HG03457 (cell line): ENCODE data around the gene DNM3.
A peak's percentile ranks its signal among the peaks of the same experiment; 100 is the strongest.

Experiments
- ATAC-seq: cut with Tn5 transposase; IDR thresholded peaks from one replicate; pipeline ENCODE4 v1.9.1; 2021; ENCODE audit warnings: moderate number of reproducible peaks; ENCODE audit not compliant: unreplicated experiment

DNM3 gene

GRCh38 chr1:172378109-172378760, 536.9 kb downstream of the DNM3 start:
- ATAC-seq = no peak

GRCh38 chr1:172380441-172381244, 539.3 kb downstream of the DNM3 start:
- no peak for ATAC-seq

- ATAC-seq = no peak
These were observed 540.6 kb downstream of the DNM3 start for GRCh38 chr1:172381946-172382345.

- no peak for ATAC-seq
These were observed 541.1 kb downstream of the DNM3 start for GRCh38 chr1:172382406-172382805.

- no peak for ATAC-seq
These were observed 541.7 kb downstream of the DNM3 start for GRCh38 chr1:172382990-172383389.

- ATAC-seq = no peak
These were observed 542.2 kb downstream of the DNM3 start for GRCh38 chr1:172383536-172383935.

GRCh38 chr1:172384656-172385055, 543.4 kb downstream of the DNM3 start:
- no peak for ATAC-seq

- no peak for ATAC-seq
These were observed 544.7 kb downstream of the DNM3 start for GRCh38 chr1:172386046-172386445.

GRCh38 chr1:172388490-172388889, 547.2 kb downstream of the DNM3 start:
- ATAC-seq = no peak

GRCh38 chr1:172390301-172390682, 549.0 kb downstream of the DNM3 start:
- ATAC-seq = peak; percentile 10

GRCh38 chr1:172390683-172391551, 549.6 kb downstream of the DNM3 start:
- peak; percentile 36 for ATAC-seq

- ATAC-seq = no peak
These were observed 550.7 kb downstream of the DNM3 start for GRCh38 chr1:172391976-172392375.

- no peak for ATAC-seq
These were observed 552.1 kb downstream of the DNM3 start for GRCh38 chr1:172393354-172393753.

- peak; percentile 64 for ATAC-seq
These were observed 552.9 kb downstream of the DNM3 start for GRCh38 chr1:172394141-172394751.

GRCh38 chr1:172394811-172395210, 553.5 kb downstream of the DNM3 start:
- ATAC-seq = no peak

- ATAC-seq = no peak
These were observed 554.3 kb downstream of the DNM3 start for GRCh38 chr1:172395576-172395975.

- no peak for ATAC-seq
These were observed 555.9 kb downstream of the DNM3 start for GRCh38 chr1:172397221-172397620.

- ATAC-seq = no peak
These were observed 556.3 kb downstream of the DNM3 start for GRCh38 chr1:172397633-172398032.

GRCh38 chr1:172398193-172398592, 556.9 kb downstream of the DNM3 start:
- no peak for ATAC-seq

GRCh38 chr1:172398970-172399755, 557.9 kb downstream of the DNM3 start:
- no peak for ATAC-seq
